ENCODE results near the gene NKTR.
"Not testable (repeated sequence)": the region's sequence is repeated elsewhere in the genome, so short reads cannot be mapped to it uniquely, and the experiment has no call there.

NKTR gene

GRCh38 chr3:42600111-42600957 is at the start of gene NKTR:
Gene NKTR (plus strand): TSS chr3:42600686. CDS start chr3:42601007, 321 bp downstream.
- peak; percentile 92 for DNase-seq

- no peak for DNase-seq
These were observed 47.7 kb upstream of the NKTR start for GRCh38 chr3:42552830-42553229.

DNA sequence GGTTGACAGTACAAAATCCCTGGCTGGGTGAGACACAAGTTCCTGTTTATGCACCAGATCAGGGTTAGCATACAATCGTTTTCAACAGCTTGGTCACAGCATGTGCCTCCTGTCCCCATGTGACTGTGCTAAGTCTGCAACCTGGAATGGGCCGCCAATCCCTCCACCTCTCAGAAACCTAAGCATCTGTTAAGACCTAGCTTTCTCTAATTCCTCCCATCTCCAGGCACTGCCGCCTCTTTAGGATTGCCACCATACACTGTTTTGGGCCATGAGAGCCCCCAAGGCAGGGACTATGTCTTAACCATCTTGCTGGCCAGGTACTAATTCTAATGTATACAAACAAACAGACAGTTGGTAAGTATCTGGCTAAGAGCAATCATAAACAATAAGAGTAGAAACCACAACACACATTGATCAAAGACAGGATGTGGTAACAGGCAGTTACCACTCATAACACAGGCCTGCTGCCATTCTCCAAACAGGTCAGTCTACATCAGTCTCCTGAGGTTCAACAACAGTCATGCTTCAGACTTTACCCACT is 44.3 kb upstream of the NKTR start:
- DNase-seq, result no peak

- not testable (repeated sequence) for DNase-seq
These were observed 43.7 kb upstream of the NKTR start for GRCh38 chr3:42556817-42557216.

- DNase-seq, result no peak
These were observed 42.6 kb upstream of the NKTR start for GRCh38 chr3:42557854-42558253.

- DNase-seq, result no peak
These were observed 38.2 kb upstream of the NKTR start for GRCh38 chr3:42562047-42562907.

DNA sequence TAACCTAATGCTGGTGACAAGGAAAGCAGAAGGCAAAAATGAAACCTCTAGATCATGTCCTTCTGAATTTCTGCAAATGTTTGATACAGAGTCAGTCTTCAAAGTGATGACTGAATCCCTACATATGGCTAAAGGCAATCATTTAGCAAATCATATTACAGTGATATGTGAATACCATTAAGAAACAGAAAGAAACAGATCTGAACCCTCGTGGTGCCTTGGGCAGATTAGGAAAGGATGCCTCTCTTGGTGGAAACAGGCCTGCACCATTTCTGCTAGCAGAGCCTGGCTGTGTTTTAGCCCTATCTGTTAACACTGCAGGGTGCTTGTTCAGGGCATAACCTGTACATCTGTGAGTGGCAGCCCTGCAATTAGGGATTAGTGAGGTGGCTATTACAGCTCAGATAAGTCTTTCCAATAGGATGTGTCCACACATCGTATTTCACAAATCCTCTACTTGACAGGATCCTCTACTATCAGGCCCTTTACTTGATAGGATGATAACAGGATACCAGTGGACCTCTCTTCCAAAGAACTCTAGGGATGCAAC is 30.8 kb upstream of the NKTR start:
- DNase-seq, result no peak

DNA sequence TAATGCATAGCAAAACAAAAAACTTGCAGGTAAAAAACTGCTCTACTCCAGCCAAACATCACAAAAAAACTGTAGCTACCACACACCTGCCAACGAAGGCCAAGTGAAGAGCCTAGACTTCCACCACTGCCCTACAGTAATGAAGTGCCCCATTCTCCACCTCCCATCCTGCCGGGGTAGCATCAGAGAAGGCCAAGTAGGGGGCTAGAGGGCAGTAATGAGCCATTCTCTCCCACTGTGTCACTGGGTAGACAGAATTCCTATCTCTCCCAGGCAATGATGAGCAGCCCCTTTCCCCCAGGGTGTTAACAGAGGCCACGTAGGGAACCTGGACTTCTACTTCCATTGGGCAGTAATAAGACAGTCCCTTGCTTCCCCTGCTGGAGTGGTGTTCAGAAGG is 28.2 kb upstream of the NKTR start:
- no peak for DNase-seq

DNA sequence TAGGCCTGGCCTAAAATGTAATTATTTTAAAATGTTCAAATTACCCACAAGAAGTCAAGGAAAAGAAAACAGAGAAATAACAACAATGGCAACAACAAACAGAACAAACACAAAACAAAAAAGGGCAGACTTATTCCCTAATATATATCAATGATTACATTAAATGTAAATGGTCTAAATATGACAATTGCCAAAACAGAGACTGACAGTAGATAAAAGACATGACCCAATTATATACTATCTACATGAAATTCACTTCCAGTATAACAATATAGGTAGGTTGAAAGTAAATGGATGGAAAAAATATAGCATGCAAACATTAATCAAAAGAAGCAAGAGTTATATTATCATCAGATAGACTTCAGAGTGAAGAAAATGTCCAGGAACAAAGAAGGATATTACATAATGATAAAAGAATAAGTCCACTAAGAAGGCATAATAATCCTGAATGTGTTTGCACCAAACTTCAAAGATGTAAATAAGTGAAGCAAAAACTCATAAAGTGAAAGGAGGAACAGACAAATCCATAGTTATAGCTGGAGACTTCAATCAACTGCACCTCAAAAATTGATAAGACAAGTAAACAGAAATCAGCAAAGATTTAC is 25.2 kb upstream of the NKTR start:
- DNase-seq, result no peak

DNA sequence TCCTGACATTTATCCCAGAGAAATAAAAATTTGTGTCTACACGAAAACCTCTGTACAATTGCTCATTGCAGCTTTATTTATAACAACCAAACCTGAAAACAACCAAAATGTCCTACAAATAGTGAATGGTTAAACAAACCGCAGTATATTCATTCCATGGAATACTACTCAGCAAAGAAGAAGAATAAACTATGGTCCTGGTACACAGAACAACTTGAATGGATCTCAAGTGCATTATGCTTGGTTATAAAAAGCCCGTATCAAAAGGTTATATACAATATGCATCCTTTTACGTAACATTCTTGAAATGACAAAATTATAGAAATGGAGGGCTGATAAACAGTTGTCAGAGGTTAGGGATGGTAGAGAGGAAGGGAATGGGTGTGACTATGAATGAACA is 22.4 kb upstream of the NKTR start:
- no peak for DNase-seq

DNA sequence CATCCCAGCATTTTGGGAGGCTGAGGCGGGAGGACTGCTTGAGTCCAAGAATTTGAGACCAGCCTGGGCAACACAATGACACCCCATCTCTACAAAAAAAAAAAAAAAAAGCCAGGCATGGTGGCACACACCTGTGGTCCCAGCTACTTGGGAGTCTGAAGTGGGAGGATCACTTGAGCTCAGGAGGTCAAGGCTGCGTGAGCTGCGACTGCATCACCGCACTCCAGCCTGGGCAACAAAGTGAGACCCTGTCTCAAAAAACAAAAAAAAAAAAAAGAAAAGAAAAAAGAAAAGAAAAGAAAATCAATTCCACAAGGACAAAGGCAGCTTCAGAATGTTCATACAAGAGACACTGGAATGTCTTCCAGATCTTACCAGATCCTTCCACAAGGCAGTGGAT is 21.1 kb upstream of the NKTR start:
- DNase-seq, result not testable (repeated sequence)

GRCh38 chr3:42581400-42581708 is 19.1 kb upstream of the NKTR start:
- DNase-seq, result no peak

GRCh38 chr3:42581709-42582473 is 18.6 kb upstream of the NKTR start, which contains the start of gene SEC22C:
Gene SEC22C (minus strand): TSS chr3:42581967. CDS start chr3:42569046, 12,921 bp downstream.
- DNase-seq, result peak; percentile 37

DNA sequence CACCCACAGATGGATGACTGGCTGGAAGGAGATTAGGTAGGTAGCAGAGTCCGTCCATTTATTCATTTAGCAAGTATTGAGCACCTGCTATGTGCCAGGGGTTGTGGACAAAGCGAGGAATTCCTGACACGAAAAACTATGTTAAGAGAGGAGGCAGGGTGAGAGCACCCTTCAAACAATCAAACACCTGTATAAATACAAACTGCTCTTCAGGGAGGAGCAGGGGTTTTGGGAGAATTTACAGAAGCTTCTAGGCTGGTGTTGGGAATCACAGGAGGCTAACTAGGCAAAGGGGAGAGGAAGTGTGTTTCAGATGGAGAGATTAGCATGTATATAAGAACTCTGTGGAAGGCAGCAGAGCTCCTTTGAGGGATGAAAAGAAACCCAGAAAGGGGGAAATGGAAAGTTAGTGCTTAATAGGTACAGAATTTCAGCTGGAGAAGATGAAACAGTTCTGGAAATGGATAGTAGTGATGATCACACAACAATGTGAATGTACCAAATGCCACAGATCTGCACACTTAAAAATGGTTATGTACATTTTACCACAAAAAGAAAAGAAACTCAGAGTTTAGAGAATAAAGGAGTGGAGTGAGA is 17.9 kb upstream of the NKTR start:
- no peak for DNase-seq

- DNase-seq, result no peak
These were observed 11.9 kb upstream of the NKTR start for GRCh38 chr3:42588625-42589024.

- no peak for DNase-seq
These were observed 10.9 kb upstream of the NKTR start for GRCh38 chr3:42589382-42590109.

GRCh38 chr3:42590989-42591756 is 9.3 kb upstream of the NKTR start:
- DNase-seq, result no peak

- DNase-seq, result no peak
These were observed 8.7 kb upstream of the NKTR start for GRCh38 chr3:42591811-42592210.

- DNase-seq, result no peak
These were observed 6.9 kb upstream of the NKTR start for GRCh38 chr3:42593635-42594034.

DNA sequence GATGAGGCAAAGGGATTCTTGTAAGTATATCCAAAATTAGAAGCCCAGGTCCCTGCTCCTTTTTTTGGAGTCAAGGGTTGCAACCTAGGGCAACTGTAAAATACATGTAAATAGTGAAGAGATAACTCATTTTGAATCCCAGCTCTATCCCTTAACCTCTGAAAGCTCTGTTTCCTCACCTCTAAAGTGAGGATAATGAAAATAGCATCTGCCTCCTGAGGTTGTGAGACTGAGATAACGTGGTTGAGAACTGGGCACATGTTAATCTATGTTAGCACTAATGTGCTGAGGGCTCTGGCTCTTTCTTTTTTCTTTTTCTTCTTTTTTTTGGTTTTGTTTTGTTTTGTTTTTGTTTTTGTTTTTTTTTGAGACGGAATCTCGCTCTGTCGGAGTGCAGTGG is 4.8 kb upstream of the NKTR start:
- DNase-seq, result no peak

All from SIG-M5 (cell line).